HepG2 (cell line): ENCODE results near the gene JDP2. TPM values are rescaled to one million over a fixed set of nuclear protein-coding genes. Genes with fewer than 3 reads are reported as not detected.

Experiments
- ATAC-seq: fragments of 200-7000 bp; cut with Tn5 transposase; 3 replicates; pipeline ENCODE4 v1.9.1; 2020; ENCODE audit warnings: mild to moderate bottlenecking, moderate library complexity
- BruUV-seq: library from RNA; stranded (reverse); fragments of 400-500 nt; replicated peaks from 2 replicates; lab custom pipeline; 2021; lab: Mats Ljungman, UMichigan
- CTCF ChIA-PET: fragments of 300-600 bp; formaldehyde crosslinking; extraction: SDS; loops from one replicate; lab custom pipeline; 2021; ENCODE audit warnings: low total read pairs, inconsistent platforms, low intra/inter-chr PET ratio; lab: Yijun Ruan, JAX
- POLR2A ChIA-PET: fragments of 350-600 bp; sonication (Branson Sonifier 250); formaldehyde crosslinking; loops from one replicate; lab custom pipeline; 2020; ENCODE audit warnings: antibody characterized with exemption, inconsistent platforms; lab: Yijun Ruan, JAX
- DNase-seq: peaks from one replicate; pipeline ENCODE4 v3.0.0-alpha.2; 2015; ENCODE audit warnings: low spot score
- FAIRE-seq: peaks from 3 replicates; lab custom pipeline; 2011; peaks lifted over from hg19 to GRCh38; lab: Jason Lieb, UNC
- H2AFZ ChIP-seq: one replicate; pipeline ENCODE4 v1.6.1; 2011; ENCODE audit warnings: low read length, inconsistent platforms
- H3K27ac ChIP-seq: fragments of 300-600 bp; 3 replicates; pipeline ENCODE4 v1.8.0; 2011; ENCODE audit warnings: mixed run types, mild to moderate bottlenecking, mixed read lengths, low read length, inconsistent platforms; ENCODE audit not compliant: insufficient read depth; ENCODE audit errors: extremely low read length
- H3K27me3 ChIP-seq, 2 experiments: fragments of 200-600 bp in 1 of 2; 2 replicates in 1 of 2; 3 replicates in 1 of 2; pipeline versions ENCODE4 v1.6.0 to v1.8.0; 2011; ENCODE audit warnings: low read length in 2 of 2, mild to moderate bottlenecking in 2 of 2, moderate library complexity in 2 of 2, inconsistent platforms in 1 of 2; ENCODE audit not compliant: insufficient read depth in 2 of 2, control insufficient read depth in 1 of 2
- H3K36me3 ChIP-seq, 2 experiments: fragments of 200-600 bp in 1 of 2; replicated peaks in 1 of 2; 2 replicates in 1 of 2; 3 replicates in 1 of 2; pipeline versions ENCODE4 v1.5.1 to v1.8.0; 2011; ENCODE audit warnings: low read length in 2 of 2, inconsistent platforms in 1 of 2; ENCODE audit not compliant: insufficient read depth in 2 of 2, control insufficient read depth in 1 of 2
- H3K4me1 ChIP-seq: 2 replicates; pipeline ENCODE4 v1.5.1; 2012; ENCODE audit warnings: low read length, inconsistent platforms; ENCODE audit not compliant: insufficient read depth
- H3K4me2 ChIP-seq: 2 replicates; pipeline ENCODE4 v1.6.0; 2011; ENCODE audit warnings: low read depth, low read length, inconsistent platforms
- H3K4me3 ChIP-seq, 3 experiments: fragments of 200-600 bp in 1 of 3; sonication (generic), shearing (Covaris generic) in 1 of 3; replicated peaks in 1 of 3; 2 replicates each; pipeline ENCODE4 v1.5.1; 2011 to 2016; ENCODE audit warnings: low read length in 3 of 3, inconsistent platforms in 2 of 3, low read depth in 2 of 3, mild to moderate bottlenecking in 2 of 3, control low read depth in 1 of 3, mixed read lengths in 1 of 3; ENCODE audit not compliant: insufficient read depth in 1 of 3
- H3K79me2 ChIP-seq: one replicate; pipeline ENCODE4 v1.6.1; 2011; ENCODE audit warnings: low read length, inconsistent platforms; ENCODE audit not compliant: insufficient read depth
- H3K9ac ChIP-seq: 2 replicates; pipeline ENCODE4 v1.6.0; 2011; ENCODE audit warnings: mild to moderate bottlenecking, low read depth, low read length, inconsistent platforms; ENCODE audit not compliant: insufficient read depth
- H3K9me3 ChIP-seq: 2 replicates; pipeline ENCODE4 v1.5.1; 2012; ENCODE audit warnings: mild to moderate bottlenecking, low read length
- H4K20me1 ChIP-seq: 2 replicates; pipeline ENCODE4 v1.6.0; 2011; ENCODE audit warnings: inconsistent platforms, mild to moderate bottlenecking, low read length, moderate library complexity; ENCODE audit not compliant: insufficient read depth
- ATM ChIP-seq: fragments of 450-650 bp; IDR thresholded peaks from 2 replicates; pipeline ENCODE4 v1.7.1; 2017; ENCODE audit warnings: mild to moderate bottlenecking, borderline replicate concordance
- ESRRA ChIP-seq: sonication (generic); formaldehyde crosslinking; IDR thresholded peaks from 2 replicates; pipeline ENCODE4 v1.5.1; 2020; ENCODE audit warnings: mild to moderate bottlenecking, low read depth, missing genetic modification reagents
- GABPB1 ChIP-seq: IDR thresholded peaks from 2 replicates; pipeline ENCODE4 v1.6.1; 2016; ENCODE audit warnings: mild to moderate bottlenecking, missing genetic modification reagents, moderate library complexity, missing compliant biosample characterization
- RORA ChIP-seq: sonication (generic); formaldehyde crosslinking; IDR thresholded peaks from 2 replicates; pipeline ENCODE4 v1.5.0; 2020; ENCODE audit warnings: mild to moderate bottlenecking, missing genetic modification reagents, moderate library complexity
- SRSF4 ChIP-seq: fragments of 200-400 bp; formaldehyde crosslinking; IDR thresholded peaks from one replicate; pipeline ENCODE4 v1.6.1; 2018; ENCODE audit warnings: mild to moderate bottlenecking, low read depth, low read length, moderate library complexity; ENCODE audit not compliant: poor library complexity, severe bottlenecking
- TP53 ChIP-seq: sonication (generic); formaldehyde crosslinking; conservative IDR thresholded peaks from 2 replicates; pipeline ENCODE4 v1.4.0; 2020; ENCODE audit warnings: missing genetic modification reagents
- ZSCAN30 ChIP-seq: sonication (generic); formaldehyde crosslinking; IDR thresholded peaks from 2 replicates; pipeline ENCODE4 v1.5.0; 2020; ENCODE audit warnings: mild to moderate bottlenecking, missing genetic modification reagents
- WGBS: methylation state at CpG from one replicate; pipeline ENCODE4 v1.1.6; 2017; ENCODE audit warnings: low lambda C conversion rate; 5-methylcytosine and 5-hydroxymethylcytosine counted together
- in situ Hi-C: cut with HindIII; loops from 2 replicates; pipeline ENCODE4 v1.10.0; 2017; ENCODE audit warnings: low pct_unique_long_range_greater_than_20kb; ENCODE audit not compliant: extremely low pct_ligation_motif_present
- intact Hi-C: fragments of 100-400 bp; cut with micrococcal nuclease; formaldehyde crosslinking; loops from one replicate; pipeline ENCODE4 v1.10.0; 2022; ENCODE audit not compliant: unreplicated experiment
- polyA plus RNA-seq, 8 experiments: library from polyadenylated mRNA; depleted of rRNA in 3 of 8; stranded (reverse) in 7 of 8; unstranded in 1 of 8; fragments of >200 nt; fragmentation: Illumina TruSeq in 4 of 8; extraction: Trizol in 4 of 8; gene quantifications; 2 replicates each; pipeline versions ENCODE4 v1.2.1 to v1.2.3, GENCODE V29; 2011 to 2016; ENCODE audit warnings: low read depth in 4 of 8, missing spikeins in 1 of 8, mixed read lengths in 1 of 8; ENCODE audit not compliant: insufficient read depth in 1 of 8
- total RNA-seq, 5 experiments: library from RNA; depleted of rRNA; stranded (reverse); fragments of >200 nt; fragmentation: Illumina TruSeq; extraction: Trizol; gene quantifications; 2 replicates each; pipeline ENCODE4 v1.2.3, GENCODE V29; 2016; ENCODE audit warnings: low read depth in 1 of 5
- TF ChIP-seq, protein P1 (sequence below): sonication (generic); formaldehyde crosslinking; IDR thresholded peaks from 2 replicates; pipeline ENCODE4 v1.4.0; 2020; ENCODE audit warnings: missing genetic modification reagents, mild to moderate bottlenecking, borderline replicate concordance

Gene JDP2
- total and polyA plus RNA-seq, 2 of the 13 experiments (the other 11 are each of a cell fraction or from before 2014, with no cell fraction given) = 8.0 to 8.9 TPM

DNA sequence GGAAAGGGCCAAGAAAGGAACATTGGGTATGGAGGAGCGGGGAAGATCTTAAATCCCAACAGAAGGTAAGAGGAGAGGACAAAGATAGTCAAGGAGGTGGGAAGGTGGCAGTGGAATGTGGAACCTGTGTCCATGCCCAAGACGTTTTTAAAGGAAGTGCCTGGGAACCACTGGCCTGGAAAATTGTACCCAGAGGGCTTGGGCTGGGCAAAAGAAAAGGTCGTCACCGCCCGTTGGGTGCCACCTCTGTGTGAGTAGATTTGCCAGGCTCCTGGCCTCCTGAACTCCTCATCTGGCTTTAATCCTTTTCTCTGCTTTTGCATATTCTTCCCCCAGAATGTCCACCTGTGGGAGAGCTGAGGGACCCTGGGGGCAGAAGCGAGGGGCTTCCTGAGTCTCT is 32.6 kb downstream of the JDP2 start:
- no peak overlapping the region for H3K9ac ChIP-seq
- H3K27me3 ChIP-seq = no peaks in the 10 kb centered on the region
- no peak for DNase-seq
- H3K79me2 ChIP-seq = no peaks in the 10 kb centered on the region
- intact Hi-C loops (no loop called here), in situ Hi-C loops (no loop called here)
- no peak overlapping the region for H3K4me2 ChIP-seq
- H3K36me3 ChIP-seq = peaks cover 9 to 28% of the 10 kb centered on the region in 2 experiments
- ATAC-seq = no peak
- POLR2A ChIA-PET = no interaction called here
- FAIRE-seq = no peak
- WGBS = 84% methylated on average over 6 of the region's 6 CpGs
- no peaks in the 10 kb centered on the region for H3K4me1 ChIP-seq
- no peak overlapping the region for H3K4me3 ChIP-seq
- no TSS peak for BruUV-seq
- CTCF ChIA-PET = no interaction called here
- no peak overlapping the region for H2AFZ ChIP-seq
- TF ChIP-seq TP53 (CRISPR knock-in tag) (no peak), SRSF4 (no peak), ZSCAN30 (no peak), GABPB1 (CRISPR knock-in tag) (no peak), ATM (no peak), ESRRA (CRISPR knock-in tag) (no peak), RORA (CRISPR knock-in tag) (no peak)
- TF ChIP-seq, protein P1, sequence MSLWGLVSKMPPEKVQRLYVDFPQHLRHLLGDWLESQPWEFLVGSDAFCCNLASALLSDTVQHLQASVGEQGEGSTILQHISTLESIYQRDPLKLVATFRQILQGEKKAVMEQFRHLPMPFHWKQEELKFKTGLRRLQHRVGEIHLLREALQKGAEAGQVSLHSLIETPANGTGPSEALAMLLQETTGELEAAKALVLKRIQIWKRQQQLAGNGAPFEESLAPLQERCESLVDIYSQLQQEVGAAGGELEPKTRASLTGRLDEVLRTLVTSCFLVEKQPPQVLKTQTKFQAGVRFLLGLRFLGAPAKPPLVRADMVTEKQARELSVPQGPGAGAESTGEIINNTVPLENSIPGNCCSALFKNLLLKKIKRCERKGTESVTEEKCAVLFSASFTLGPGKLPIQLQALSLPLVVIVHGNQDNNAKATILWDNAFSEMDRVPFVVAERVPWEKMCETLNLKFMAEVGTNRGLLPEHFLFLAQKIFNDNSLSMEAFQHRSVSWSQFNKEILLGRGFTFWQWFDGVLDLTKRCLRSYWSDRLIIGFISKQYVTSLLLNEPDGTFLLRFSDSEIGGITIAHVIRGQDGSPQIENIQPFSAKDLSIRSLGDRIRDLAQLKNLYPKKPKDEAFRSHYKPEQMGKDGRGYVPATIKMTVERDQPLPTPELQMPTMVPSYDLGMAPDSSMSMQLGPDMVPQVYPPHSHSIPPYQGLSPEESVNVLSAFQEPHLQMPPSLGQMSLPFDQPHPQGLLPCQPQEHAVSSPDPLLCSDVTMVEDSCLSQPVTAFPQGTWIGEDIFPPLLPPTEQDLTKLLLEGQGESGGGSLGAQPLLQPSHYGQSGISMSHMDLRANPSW (CRISPR knock-in tag) = no peak
- H3K9me3 ChIP-seq = no peaks in the 10 kb centered on the region
- no peaks in the 10 kb centered on the region for H4K20me1 ChIP-seq
- H3K27ac ChIP-seq = no peak overlapping the region
